SJSA1 (cell line): Measurements from ENCODE around the gene IRX6. TPM values are rescaled to one million over a fixed set of nuclear protein-coding genes. Genes with fewer than 3 reads are reported as not detected.

Source experiments
- DNase-seq, 2 experiments: peaks; one replicate each; pipeline ENCODE4 v3.0.0-alpha.2; 2015 to 2020; ENCODE audit warnings: low spot score in 2 of 2, low read depth in 1 of 2
- H3K27ac ChIP-seq: fragments of 250-450 bp; sonication (Bioruptor Pico); 2 replicates; pipeline ENCODE4 v1.5.1; 2020; ENCODE audit warnings: mild to moderate bottlenecking, moderate library complexity
- H3K27me3 ChIP-seq: fragments of 250-450 bp; sonication (Bioruptor Pico); replicated peaks from 2 replicates; pipeline ENCODE4 v1.5.1; 2020; ENCODE audit warnings: mild to moderate bottlenecking, moderate library complexity
- H3K36me3 ChIP-seq: fragments of 250-450 bp; sonication (Bioruptor Pico); 2 replicates; pipeline ENCODE4 v1.5.1; 2020; ENCODE audit warnings: mild to moderate bottlenecking
- H3K4me1 ChIP-seq: fragments of 250-450 bp; sonication (Bioruptor Pico); replicated peaks from 2 replicates; pipeline ENCODE4 v1.6.1; 2021; ENCODE audit warnings: mild to moderate bottlenecking
- H3K4me3 ChIP-seq: fragments of 250-450 bp; sonication (Bioruptor Pico); 2 replicates; pipeline ENCODE4 v1.5.1; 2020; ENCODE audit warnings: mild to moderate bottlenecking
- H3K9me3 ChIP-seq: fragments of 250-450 bp; sonication (Bioruptor Pico); replicated peaks from 2 replicates; pipeline ENCODE4 v1.5.1; 2020; ENCODE audit warnings: mild to moderate bottlenecking
- total RNA-seq: library from RNA; depleted of rRNA; stranded (reverse); fragments of >200 nt; shearing (Covaris generic); gene quantifications from 2 replicates; pipeline ENCODE4 v1.2.3, GENCODE V29; 2014; rRNA removed

Gene IRX6
- total RNA-seq, 1 experiment from 2014 or later = not detected

DNA sequence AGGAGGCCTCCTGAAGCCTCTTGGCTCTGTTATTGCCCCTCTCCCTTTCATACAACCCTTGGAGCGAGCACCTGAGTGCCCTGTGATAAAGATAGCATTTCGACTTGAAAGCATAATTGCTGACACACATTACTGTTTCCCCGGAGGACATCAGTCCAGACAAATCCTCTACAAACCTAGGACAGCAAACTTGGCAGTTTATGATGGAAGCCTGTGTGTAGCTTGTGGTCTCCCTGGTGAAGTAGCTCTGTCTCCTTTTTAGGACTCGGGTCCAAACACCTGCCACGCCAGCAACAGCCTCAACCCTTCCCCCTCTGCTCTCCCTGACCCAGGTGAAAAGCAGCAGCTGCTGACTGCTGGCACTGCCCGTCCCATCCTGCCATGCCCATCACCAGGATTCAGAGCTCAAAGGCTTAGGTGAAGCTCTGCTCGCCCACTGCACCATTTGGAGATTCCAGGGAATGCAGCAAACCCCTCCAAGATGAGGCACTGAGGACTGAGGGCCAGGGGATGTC is 55.9 kb downstream of the IRX6 start:
- Histone ChIP-seq H3K4me3 (no peak overlapping the region), H3K9me3 (no peaks in the 10 kb centered on the region), H3K27ac (no peak overlapping the region), H3K27me3 (peaks cover 20% of the 10 kb centered on the region), H3K4me1 (no peaks in the 10 kb centered on the region), H3K36me3 (no peaks in the 10 kb centered on the region)
- DNase-seq = no peak

Other genes starting within 250 kb of the IRX6 start
- 231 and 305 TPM in 2 replicates for gene MMP2, start 155.0 kb downstream of the IRX6 start, total RNA-seq
- gene LPCAT2, start 184.9 kb downstream of the IRX6 start, total RNA-seq = 0.47 TPM in 1 of 2 replicates, not detected in the other
- gene CAPNS2, start 242.5 kb downstream of the IRX6 start, total RNA-seq = not detected in 2 replicates